T-helper 9 cell (primary cell): ENCODE results near the gene DCAF6.

ENCODE experiments used
- DNase-seq: peaks from one replicate; pipeline ENCODE4 v3.0.0-alpha.2; 2020

Gene DCAF6

GRCh38 chr1:168089326-168089978, 153.0 kb downstream of the DCAF6 start:
- no peak for DNase-seq

DNA sequence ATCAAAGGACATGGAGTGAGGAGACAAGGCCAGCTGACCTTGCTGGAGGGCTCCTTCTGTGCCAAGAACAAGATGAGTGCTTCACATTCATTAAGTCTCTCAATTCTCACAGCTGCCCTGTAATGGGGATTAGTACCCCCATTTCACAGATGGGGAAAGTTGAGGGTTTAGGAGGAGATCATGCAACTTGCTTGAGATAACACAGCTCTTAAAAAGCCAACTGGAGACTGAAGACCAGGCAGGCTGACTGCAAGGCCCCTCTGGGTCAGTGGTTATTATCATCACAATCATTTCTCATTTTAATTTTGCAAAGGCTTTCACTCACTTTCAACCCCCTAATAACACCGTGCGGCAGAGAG, 153.5 kb downstream of the DCAF6 start:
- DNase-seq, result no peak

DNA sequence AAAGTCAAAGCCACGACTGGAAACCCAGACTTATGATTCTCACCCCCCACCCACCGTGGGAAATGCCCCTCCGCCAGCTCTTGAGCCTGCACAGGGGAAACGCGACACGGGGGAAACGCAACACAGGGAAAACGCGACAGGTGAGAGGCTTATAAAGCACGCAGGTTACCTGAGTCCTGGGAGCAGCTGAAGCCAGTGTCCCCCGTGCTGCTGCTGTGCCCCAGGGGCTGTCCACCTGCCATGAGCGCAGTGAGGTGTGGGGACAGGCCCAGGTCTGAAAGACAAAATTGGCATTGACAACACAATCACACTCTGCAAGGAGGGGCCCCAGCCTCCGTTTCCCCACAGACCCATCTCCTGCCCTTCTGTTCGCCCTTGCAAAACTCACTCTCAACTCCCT, 153.9 kb downstream of the DCAF6 start:
- no peak for DNase-seq

- no peak for DNase-seq
Observed at GRCh38 chr1:168091063-168091462, 154.6 kb downstream of the DCAF6 start.

- no peak for DNase-seq
Observed at GRCh38 chr1:168091720-168092550, 155.5 kb downstream of the DCAF6 start.

DNA sequence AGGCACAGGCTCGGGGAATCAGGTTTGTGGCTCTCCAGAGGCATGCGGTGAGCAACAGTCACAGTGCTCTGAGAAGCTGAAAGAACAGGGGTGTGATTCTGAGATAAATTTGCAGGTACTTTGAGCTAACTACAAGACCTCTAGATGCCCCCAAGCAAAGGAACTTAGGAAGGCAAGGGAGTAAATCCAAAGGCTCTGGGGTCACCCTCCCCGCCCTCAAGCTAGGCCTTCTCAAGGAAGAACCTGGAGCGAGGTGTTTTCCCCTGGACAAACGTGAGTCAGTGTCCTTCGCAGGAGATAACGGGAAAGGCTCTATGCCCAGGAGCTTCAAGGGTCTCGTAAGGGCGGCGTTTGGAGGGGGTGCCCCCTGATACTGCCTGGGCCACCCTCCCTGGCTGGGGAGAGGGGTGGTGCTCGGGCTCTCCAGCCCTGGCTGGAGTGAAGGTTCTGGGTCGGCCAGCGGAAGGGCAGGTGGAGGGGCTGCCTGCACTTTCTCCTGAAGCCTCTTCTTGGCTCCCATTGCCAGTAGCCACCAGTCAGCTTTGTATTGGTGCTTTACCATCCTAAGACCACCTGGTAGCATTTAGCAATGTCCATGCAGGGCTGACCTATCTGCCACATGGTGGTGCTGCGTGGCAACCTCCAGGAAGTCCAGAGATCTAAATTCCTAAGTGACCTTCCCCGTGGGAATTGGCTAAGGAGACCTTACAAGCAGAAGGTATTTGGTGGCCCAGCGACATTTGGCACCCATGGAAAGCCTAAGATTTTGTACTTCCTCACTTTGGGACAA, 156.3 kb downstream of the DCAF6 start:
- no peak for DNase-seq

DNA sequence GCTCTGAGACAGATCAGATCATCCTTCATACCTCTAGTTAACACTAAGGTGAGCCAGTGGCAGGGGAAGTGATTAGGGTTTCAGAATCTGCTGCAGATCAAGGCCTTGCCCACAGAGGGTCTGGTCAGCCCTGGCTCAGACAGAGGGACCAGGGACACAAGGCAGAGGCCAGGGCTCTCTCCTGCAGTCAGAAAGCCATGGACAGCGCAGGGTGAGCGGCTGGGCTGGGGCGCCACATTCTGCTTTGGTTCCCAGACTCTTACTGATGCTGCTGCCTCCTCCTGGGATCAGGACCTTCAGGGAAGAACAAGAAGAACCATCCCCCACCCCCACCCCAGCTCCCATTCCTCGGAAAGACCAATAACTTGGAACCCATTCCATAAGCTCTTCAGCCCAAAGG, 157.1 kb downstream of the DCAF6 start:
- DNase-seq, result no peak

- DNase-seq, result no peak
Observed at GRCh38 chr1:168095476-168095875, 159.0 kb downstream of the DCAF6 start.

DNA sequence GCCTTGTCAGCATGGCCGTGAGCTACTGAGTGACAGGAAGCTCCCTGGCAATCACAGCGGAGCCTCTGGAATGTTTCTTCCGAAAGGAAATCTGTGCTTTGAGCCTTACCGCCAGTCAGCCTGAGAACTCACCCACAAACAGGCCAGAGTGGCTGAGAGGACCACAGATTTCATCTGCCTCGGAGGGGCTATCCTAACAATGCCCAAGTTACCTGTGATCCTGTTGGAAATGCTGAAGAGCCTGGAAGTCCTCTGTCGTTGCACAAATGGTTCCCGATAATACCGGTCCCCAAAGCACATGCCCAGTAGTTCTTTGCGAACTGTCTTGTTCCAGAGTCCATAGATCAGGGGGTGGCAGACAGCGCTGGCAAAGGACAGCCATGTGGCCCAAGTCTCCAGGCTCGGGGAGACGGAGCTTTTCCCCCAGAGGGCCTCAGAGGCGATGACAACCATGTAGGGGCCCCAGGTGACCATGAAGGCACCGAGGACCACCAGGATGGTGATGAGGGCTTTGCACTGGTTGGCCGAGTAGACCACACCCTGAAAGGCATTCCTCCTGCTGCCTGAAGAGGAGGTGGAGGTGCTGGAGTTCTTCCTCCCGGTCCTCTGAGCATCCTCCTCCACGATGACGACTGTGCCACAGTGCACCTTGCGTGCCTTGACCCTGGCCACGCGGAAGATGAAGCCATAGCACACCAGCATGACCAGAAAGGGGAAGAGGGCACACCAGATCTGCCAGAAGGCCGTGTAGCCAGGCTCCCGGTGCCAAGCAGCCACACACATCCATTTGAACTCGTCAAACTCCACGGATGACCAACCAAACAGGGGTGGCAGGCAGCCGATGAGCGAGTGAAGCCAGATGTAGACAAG, 160.0 kb downstream of the DCAF6 start:
- no peak for DNase-seq

- no peak for DNase-seq
Observed at GRCh38 chr1:168097921-168098528, 161.5 kb downstream of the DCAF6 start.

DNA sequence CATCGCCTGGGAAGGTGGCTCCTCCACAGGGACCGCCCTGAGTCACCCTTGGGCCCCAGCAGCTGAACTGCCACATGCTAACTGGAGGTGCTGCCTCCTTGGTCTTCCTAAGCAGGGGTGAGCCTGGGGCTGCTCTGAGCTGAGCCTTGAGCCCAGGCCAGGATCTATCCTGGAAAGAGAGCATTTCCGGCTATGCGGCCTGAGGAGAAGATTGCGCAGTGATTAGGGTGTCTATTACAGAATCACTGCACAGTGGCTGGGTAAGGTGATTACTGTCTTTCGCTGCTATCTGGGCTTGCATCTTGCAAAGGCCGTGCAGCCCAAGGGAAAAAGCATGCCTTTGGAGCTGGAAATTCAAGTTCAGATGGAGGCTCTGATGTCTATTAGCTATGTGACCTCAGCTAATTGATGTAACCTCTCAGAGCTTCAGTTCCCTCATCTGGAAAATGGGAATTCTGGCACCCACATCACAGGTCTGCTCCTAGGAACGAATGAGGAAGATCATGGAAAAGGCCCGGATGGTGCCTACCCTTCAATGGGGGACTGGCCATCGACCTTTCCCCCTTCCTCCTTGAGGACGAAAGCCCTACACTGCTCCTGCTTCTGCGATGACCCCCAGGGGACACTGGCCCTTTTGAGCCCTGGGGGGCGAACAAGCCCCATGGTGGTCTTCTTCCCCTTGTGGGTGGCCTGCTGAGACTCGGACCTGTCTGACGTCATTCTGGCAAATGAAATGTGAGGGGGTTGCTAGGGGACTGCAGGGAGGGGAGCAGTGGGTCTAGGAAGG, 162.2 kb downstream of the DCAF6 start:
- no peak for DNase-seq

DNA sequence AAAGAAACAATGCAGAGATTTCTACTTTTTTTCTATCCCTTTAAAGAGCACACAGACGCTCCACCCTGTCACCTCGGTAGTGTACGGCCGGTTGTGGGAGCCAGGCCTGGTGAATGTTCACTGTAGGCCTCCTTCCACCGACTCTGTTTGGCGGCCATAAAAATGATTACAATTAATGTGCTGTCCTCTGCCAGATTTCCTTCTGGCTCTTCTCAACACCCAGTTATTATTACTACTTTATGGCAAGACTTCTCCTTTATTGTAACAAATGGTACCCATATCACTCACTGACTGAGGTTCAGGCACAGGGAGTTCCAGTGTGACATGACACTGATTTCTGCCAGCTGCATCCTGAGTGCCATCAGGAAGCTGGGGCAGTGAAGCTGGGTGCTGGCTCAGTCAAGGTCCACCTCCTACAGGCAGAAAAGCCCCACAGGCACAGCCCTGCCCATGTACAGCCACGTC, 162.9 kb downstream of the DCAF6 start:
- DNase-seq, result no peak

- DNase-seq, result no peak
Observed at GRCh38 chr1:168100315-168101002, 164.0 kb downstream of the DCAF6 start.

GRCh38 chr1:168101336-168101735, 164.9 kb downstream of the DCAF6 start:
- no peak for DNase-seq

- no peak for DNase-seq
Observed at GRCh38 chr1:168102487-168102886, 166.0 kb downstream of the DCAF6 start.

GRCh38 chr1:168104535-168104934, 168.1 kb downstream of the DCAF6 start:
- no peak for DNase-seq

DNA sequence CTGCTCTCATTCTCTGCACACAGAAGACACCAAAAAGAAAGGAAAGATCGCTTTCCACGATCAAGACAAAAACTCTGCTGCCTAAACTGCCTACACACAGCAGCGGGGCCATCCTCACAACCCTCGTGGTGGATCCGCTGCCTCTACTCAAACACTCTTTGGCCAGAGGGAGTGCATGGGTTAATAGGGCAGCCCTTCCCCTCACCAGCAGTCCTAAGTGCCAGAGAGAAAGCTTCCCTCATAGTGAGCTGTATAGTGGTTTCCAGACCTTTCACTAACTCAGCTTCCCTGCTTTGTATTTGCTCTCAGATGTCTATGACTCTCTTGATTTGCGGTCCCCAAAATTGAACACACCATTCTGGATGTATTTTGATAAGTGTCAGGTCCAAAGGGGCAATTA, 169.4 kb downstream of the DCAF6 start:
- no peak for DNase-seq

GRCh38 chr1:168106274-168106673, 169.8 kb downstream of the DCAF6 start:
- DNase-seq, result no peak

DNA sequence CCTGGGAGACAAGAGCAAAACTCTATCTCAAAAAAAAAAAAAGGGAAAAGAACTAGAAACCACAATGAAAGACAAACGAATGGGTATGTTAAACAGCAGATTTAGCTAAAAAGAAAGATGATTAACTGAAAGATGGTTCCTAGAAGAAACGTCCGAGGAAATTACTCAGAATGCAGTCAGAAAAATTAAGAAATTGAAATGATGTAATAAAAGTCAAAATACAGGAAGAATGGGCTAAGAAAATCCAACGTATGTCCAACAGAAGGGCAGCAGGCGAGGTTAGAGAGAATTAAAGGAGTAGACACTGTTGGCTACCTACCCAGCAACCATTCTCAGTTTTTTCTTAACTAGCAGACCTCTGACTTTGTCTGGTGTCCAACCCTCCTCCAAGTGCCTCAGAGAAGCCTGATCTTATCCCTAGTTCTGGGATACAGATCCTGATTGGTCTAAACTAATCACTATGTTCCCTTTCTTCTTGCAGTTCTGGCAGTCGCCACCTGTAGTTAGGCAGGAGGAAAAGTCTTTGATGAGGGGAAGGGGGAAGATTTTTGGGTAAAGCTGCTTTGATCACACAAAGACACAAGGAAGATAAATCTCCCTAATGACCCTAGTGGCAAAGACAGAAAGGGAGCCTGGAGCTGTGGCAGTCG, 174.5 kb downstream of the DCAF6 start:
- DNase-seq, result no peak

DNA sequence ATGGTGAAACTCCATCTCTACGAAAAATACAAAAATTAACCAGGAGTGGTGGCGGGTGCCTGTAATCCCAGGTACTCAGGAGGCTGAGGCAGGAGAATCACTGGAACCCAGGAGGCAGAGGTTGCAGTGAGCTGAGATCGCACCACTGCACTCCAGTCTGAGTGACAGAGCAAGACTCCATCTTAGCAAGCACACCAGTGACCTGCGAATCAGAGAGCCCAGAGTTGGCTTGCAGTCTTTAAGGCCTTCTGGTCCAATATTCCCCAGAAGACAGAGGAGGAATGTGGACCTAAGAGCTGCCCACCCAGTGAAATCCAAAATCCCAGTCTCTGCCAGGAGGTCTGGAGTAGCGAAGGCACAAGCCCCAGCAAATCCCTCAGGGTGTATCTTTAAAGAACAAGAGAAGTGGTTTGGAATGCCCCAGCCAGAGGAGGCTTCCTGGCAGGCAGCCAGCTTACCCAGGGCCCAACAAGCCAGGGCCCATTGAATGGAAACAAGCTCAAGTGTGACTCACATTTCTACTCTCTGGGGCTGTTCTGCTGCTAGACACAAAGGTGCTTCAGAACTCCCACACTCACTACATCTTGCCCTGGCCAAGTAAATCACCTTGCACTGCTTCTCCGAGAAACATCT, 176.3 kb downstream of the DCAF6 start:
- DNase-seq, result no peak
